Measurements from ENCODE around the gene CYP2E1.
"Not testable (repeated sequence)": the region's sequence is repeated elsewhere in the genome, so short reads cannot be mapped to it uniquely, and the experiment has no call there.

Gene CYP2E1

GRCh38 chr10:133526957-133527588 is at the start of gene CYP2E1:
CYP2E1 (plus strand) TSS chr10:133527363; CDS start chr10:133527396, 33 bp downstream.
- DNase-seq (ENCODE audit: low read depth), result no peak

- no peak for DNase-seq (ENCODE audit: low read depth)
These were observed 46.0 kb upstream of the CYP2E1 start for GRCh38 chr10:133481086-133481643.

GRCh38 chr10:133481657-133482056 is 45.5 kb upstream of the CYP2E1 start:
- no peak for DNase-seq (ENCODE audit: low read depth)

GRCh38 chr10:133484818-133485217 is 42.3 kb upstream of the CYP2E1 start:
- no peak for DNase-seq (ENCODE audit: low read depth)

GRCh38 chr10:133487085-133487484 is 40.1 kb upstream of the CYP2E1 start:
- DNase-seq (ENCODE audit: low read depth), result no peak

GRCh38 chr10:133488354-133488753 is 38.8 kb upstream of the CYP2E1 start:
- DNase-seq (ENCODE audit: low read depth), result no peak

- DNase-seq (ENCODE audit: low read depth), result no peak
These were observed 37.2 kb upstream of the CYP2E1 start for GRCh38 chr10:133489816-133490588.

GRCh38 chr10:133493562-133493961 is 33.6 kb upstream of the CYP2E1 start:
- DNase-seq (ENCODE audit: low read depth), result not testable (repeated sequence)

- not testable (repeated sequence) for DNase-seq (ENCODE audit: low read depth)
These were observed 29.8 kb upstream of the CYP2E1 start for GRCh38 chr10:133497363-133497762.

- not testable (repeated sequence) for DNase-seq (ENCODE audit: low read depth)
These were observed 28.0 kb upstream of the CYP2E1 start for GRCh38 chr10:133499176-133499575.

GRCh38 chr10:133500897-133501296 is 26.3 kb upstream of the CYP2E1 start:
- DNase-seq (ENCODE audit: low read depth), result not testable (repeated sequence)

- DNase-seq (ENCODE audit: low read depth), result no peak
These were observed 17.5 kb upstream of the CYP2E1 start for GRCh38 chr10:133509700-133510099.

GRCh38 chr10:133511408-133511807 is 15.8 kb upstream of the CYP2E1 start:
- no peak for DNase-seq (ENCODE audit: low read depth)

- no peak for DNase-seq (ENCODE audit: low read depth)
These were observed 15.1 kb upstream of the CYP2E1 start for GRCh38 chr10:133511907-133512528.

GRCh38 chr10:133515471-133515870 is 11.7 kb upstream of the CYP2E1 start:
- DNase-seq (ENCODE audit: low read depth), result no peak

- no peak for DNase-seq (ENCODE audit: low read depth)
These were observed 11.1 kb upstream of the CYP2E1 start for GRCh38 chr10:133516057-133516456.

GRCh38 chr10:133518517-133518916 is 8.6 kb upstream of the CYP2E1 start:
- not testable (repeated sequence) for DNase-seq (ENCODE audit: low read depth)

- DNase-seq (ENCODE audit: low read depth), result peak; percentile 92
These were observed 6.9 kb upstream of the CYP2E1 start for GRCh38 chr10:133520193-133520738.

GRCh38 chr10:133523631-133524203 is 3.4 kb upstream of the CYP2E1 start:
- DNase-seq (ENCODE audit: low read depth), result no peak

GRCh38 chr10:133525444-133525843 is 1.7 kb upstream of the CYP2E1 start:
- DNase-seq (ENCODE audit: low read depth), result no peak

GRCh38 chr10:133527771-133528271 is 658 bp downstream of the CYP2E1 start:
- DNase-seq (ENCODE audit: low read depth), result no peak

GRCh38 chr10:133528296-133528844 is 1.2 kb downstream of the CYP2E1 start:
- no peak for DNase-seq (ENCODE audit: low read depth)
